ENCODE data around the gene ADAM30.

- no peak for TF ChIP-seq EZH2 (IDR thresholded peaks at IDR 0.05)
- no peak for TF ChIP-seq POLR2AphosphoS5 (IDR thresholded peaks at IDR 0.05; ENCODE audit: borderline replicate concordance, low read depth, low read length)
Observed at GRCh38 chr1:119917304-119918055, 21.2 kb upstream of the ADAM30 start.

Data from SK-N-MC (cell line).